ENCODE measurements around the gene DCUN1D2. TPM values are rescaled to one million over a fixed set of nuclear protein-coding genes. Genes with fewer than 3 reads are reported as not detected.

Gene DCUN1D2
- total RNA-seq, 1 donor from 2014 or later: 16.0 TPM

DNA sequence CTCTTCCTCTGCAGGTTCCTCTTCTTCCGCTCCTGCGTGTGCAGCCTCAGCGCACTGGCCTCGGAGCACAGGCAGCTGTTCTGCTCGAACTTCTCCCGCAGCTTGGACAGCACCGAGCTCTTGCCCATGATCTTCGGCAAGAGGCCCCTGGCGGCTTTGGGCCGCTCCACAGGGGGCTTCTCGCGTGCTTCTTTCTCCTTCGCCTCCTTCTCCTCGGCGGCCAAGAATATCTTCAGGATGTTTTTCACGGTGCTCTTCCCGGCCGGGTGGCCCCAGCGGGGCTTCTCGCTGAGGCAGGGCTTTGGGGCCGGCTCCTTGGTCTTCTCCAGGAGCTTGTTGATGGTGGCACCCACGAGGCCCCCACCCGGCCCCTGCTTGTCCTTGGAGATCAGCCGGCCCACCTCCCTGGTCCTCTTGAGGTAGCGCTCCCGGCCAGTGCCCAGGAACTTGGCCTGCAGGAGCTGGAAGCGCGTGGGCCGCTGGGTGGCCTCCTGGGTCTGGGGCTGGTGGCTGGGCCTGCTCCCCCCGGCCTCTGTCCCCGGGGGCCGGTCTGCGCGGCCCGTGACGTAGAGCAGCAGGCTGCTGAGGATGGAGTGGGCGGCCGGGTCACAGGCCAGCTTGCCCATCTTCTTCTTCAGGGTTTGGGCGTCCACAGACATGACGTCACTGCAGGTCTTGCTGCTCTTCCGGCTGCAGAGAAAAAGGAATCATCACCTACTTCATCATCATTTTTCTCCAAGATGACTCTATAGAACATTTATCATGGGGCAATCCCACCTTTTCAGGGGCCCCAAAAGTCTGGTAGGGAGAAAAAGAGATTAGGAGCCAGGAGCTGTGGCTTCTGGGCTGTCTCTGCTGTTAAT, 82.7 kb downstream of the DCUN1D2 start:
- no peak for DNase-seq (ENCODE audit: low spot score)

DNA sequence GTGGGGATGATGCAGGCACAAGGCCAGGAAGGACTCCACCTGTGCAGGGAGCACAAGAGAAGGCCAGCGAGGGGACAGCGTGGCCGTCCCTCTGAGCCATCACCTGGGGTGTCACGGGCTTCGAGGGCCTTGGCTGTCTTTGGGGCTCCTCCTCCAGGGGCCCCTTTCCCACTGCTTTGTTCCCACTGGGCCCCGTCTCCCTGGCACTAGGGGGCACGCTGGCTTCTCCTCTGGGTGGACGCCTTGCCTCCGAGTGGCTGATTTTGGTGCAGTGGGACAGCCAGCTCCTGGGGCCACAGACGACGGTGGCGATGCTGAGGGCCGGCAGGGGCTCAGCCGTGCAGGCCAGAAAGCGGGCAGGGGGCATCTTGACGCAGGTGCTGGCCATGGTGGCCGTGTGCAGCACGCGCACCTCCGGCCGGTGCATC, 83.4 kb downstream of the DCUN1D2 start:
- no peak for DNase-seq (ENCODE audit: low spot score)

DNA sequence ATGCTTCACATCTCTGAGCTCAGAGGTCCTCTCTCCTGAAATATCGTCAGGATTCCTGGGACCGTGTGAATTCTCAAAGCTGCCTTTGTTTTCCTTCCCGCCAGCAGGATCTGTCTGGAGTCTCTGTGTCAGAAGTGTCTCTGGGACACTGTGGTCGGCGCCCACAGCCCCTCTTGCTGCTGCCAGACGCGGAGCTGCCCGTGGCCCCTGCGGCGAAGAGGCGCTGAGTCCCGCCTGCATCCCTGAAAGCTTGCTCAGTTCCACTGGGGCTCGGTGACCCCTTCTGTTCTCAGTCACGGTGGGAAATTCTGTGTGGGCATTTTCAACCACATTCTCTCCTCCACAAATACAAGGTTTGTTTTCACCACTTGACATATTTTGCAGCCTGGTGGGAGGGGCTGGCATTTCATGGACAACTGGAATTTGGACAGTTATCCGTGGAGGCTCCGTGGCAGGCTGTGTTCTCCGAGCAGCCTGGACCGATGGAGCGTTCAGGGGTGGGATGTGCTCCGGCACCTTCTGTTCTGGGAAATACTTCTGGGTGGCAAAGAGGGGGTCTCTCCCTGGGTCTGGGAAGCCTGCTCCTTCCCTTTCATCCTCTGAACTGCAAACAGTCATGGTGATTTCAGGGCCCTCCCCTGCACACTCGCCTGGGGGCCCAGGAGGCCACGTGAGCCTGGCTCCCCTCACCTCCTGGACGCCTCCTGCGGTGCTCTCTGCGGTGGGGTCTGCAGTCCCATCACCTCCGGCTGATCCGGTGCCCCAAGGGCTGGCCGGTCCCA, 84.0 kb downstream of the DCUN1D2 start:
- DNase-seq (ENCODE audit: low spot score): no peak

Other genes starting within 250 kb of the DCUN1D2 start
- gene LAMP1, start 193.5 kb downstream of the DCUN1D2 start, total RNA-seq: 306 TPM
- 33.3 TPM for gene GRTP1, start 126.6 kb downstream of the DCUN1D2 start, total RNA-seq
- 4.7 TPM for gene ADPRHL1, start 37.2 kb downstream of the DCUN1D2 start, total RNA-seq
- gene TFDP1, start 94.0 kb upstream of the DCUN1D2 start, total RNA-seq: 53.4 TPM
- not detected for gene ATP4B, start 167.5 kb upstream of the DCUN1D2 start, total RNA-seq
- not detected for gene GRK1, start 176.5 kb upstream of the DCUN1D2 start, total RNA-seq

Measured in mucosa of gallbladder (tissue), 1 donor.